C4-2B (cell line): ENCODE results near the gene UGT1A9.

Experiments
- H3K27ac ChIP-seq: fragments of 450-650 bp; 2 replicates; pipeline ENCODE4 v1.5.1; 2017
- ZFX ChIP-seq: fragments of 450-650 bp; IDR thresholded peaks from 2 replicates; pipeline ENCODE4 v1.6.1; 2017
- TF ChIP-seq, protein P1 (sequence below): fragments of 450-650 bp; conservative IDR thresholded peaks from 2 replicates; pipeline ENCODE4 v1.5.1; 2017; ENCODE audit warnings: mild to moderate bottlenecking

The UGT1A9 gene

DNA sequence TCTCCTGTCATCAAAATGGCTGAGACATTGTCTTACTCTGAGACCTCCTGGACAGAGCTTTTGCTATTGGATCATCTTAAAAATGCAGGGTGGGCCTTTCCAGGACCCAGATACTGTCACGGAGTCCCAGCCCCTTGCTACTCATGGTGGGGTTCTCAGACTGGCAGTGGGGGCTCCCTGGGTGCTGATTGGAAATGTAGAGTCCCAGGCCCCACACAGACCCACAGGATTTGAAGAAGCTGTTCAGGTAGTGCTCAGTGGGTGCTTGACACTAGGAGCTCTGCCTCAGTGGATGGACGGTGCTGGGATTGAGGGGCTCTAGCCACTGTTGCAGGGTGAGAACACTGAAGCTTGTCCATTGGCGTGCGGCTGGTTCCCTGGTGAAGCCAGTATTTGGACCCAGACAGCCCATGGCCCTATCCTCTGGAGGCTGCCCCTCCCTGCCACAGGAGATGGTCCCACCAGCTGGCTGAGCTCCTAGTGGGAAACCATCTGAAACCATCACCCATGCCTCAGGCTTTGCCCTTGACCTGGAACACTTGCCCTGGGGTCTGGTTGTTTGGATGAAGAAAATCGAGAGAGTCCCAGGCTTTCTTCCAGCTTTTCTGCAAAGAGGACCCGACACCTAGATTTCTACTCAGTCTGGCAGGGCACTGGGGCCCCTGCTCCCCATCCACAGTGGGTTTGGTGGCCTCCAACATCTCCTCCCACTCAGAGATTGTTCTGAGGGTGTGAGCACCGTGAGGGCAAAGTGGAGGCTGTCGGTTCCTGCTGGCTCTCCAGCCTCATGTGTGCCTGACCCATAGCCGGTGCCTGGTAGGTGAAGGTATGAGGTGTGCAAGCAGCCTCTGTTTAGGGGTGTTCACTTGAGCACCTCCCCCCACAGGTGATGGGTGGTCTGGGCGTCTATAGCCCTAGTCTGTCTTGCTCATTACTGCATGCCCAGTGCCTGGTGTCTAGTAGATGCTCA, 136.6 kb downstream of the UGT1A9 start:
- H3K27ac ChIP-seq = no peak overlapping the region
- no peak for TF ChIP-seq ZFX
- TF ChIP-seq, protein P1, sequence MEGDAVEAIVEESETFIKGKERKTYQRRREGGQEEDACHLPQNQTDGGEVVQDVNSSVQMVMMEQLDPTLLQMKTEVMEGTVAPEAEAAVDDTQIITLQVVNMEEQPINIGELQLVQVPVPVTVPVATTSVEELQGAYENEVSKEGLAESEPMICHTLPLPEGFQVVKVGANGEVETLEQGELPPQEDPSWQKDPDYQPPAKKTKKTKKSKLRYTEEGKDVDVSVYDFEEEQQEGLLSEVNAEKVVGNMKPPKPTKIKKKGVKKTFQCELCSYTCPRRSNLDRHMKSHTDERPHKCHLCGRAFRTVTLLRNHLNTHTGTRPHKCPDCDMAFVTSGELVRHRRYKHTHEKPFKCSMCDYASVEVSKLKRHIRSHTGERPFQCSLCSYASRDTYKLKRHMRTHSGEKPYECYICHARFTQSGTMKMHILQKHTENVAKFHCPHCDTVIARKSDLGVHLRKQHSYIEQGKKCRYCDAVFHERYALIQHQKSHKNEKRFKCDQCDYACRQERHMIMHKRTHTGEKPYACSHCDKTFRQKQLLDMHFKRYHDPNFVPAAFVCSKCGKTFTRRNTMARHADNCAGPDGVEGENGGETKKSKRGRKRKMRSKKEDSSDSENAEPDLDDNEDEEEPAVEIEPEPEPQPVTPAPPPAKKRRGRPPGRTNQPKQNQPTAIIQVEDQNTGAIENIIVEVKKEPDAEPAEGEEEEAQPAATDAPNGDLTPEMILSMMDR = no peak

DNA sequence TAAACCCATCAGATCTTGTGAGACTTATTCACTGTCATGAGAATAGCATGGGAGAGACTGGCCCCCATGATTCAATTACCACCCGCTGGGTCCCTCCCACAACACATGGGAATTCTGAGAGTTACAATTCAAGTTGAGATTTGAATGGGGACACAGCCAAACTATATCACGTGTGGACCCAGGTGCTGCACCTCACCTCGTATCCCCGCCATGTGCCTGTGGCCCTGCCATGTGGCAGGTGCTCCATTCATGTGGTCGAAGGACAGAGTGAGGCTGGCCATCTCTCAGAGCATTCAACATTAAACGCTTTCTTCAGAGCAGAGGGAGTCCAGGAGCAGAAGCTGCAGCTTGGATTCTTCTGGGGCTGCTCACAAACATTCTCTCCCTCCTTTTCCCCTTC, 138.7 kb downstream of the UGT1A9 start:
- no peak for TF ChIP-seq ZFX
- TF ChIP-seq, protein P1 = no peak
- H3K27ac ChIP-seq = no peak overlapping the region

DNA sequence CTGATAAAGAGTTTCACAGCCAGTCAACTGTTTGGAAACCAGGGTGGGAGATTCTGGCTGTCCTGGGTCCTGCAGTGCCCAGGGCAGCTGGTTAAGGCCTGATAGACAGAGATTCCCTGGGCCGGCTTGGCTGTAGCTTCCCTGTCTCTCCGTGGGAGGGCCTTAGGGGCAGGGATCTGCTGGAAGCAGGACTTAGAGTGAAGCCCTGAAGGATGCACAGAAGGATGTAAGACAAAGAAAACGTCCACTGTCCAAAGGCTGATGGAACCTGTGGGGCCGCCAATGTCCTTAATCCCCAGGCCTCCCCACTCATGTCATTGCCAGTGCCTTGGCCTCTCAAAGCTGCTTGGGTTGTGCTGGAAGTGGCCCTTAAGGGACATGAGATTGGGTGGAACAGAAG, 139.4 kb downstream of the UGT1A9 start:
- TF ChIP-seq ZFX = no peak
- H3K27ac ChIP-seq = no peak overlapping the region

DNA sequence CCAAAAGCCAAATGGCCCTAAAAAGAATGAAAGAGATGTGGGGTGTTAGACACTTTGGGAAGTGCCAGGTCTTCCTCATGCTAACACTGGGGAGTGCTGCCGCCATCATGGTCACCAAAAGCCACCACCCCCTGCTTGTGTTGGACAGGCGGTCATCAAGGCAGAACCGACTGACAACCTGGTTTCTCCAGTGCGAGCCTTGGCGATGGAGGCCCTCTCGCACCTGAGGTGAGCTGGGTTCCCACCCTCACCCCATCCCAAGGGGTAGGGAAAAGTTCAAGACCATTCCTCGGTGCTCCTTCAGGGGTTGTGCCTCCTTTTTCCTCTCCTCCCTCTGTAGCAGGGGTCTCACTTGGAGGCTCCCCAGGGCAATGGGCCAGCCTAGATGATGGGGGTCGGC, 140.0 kb downstream of the UGT1A9 start:
- no peak overlapping the region for H3K27ac ChIP-seq

DNA sequence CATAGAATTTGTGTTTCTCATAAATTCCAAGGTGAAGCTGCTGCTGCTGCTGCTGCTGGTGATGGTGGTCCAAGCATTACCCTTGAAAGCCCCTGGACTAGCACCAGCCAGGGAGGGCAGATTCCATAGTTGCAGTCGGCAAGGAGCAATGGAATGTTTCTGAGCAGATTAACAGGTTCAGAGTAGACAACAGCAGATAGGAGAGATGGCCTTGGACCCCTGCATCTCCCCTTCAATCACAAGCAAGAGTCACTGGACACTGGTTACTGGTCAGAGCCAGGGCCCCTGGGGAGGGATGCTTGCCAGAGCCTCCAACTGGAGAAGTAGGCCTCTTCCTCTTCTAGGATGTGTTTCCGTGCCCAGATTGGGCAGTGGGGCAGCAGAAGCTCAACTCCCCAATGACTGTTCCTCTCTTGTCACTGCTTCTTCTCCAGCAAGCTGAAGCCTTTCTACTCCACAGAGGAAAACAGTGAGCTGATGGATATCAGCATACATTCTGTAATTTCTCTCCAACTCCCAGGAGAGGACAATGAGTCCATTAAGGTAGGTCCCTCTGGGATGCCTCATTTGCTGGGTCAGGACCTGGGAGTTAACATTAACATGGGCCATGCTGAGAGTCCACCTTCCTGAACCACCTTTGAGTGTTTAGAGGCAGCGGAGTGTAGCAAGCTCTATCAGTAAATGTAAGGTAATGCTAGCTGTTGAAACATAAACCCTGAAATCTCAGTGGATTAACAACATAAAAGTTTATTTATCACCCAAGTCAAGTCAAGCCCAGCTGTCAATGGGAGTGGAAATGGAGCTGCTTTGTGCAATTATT, 141.7 kb downstream of the UGT1A9 start:
- TF ChIP-seq, protein P1 = no peak
- TF ChIP-seq ZFX = no peak
- no peak overlapping the region for H3K27ac ChIP-seq

More for the DNA sequence above, 140.0 kb downstream of the UGT1A9 start:
- TF ChIP-seq, protein P1 = no peak
- no peak for TF ChIP-seq ZFX

DNA sequence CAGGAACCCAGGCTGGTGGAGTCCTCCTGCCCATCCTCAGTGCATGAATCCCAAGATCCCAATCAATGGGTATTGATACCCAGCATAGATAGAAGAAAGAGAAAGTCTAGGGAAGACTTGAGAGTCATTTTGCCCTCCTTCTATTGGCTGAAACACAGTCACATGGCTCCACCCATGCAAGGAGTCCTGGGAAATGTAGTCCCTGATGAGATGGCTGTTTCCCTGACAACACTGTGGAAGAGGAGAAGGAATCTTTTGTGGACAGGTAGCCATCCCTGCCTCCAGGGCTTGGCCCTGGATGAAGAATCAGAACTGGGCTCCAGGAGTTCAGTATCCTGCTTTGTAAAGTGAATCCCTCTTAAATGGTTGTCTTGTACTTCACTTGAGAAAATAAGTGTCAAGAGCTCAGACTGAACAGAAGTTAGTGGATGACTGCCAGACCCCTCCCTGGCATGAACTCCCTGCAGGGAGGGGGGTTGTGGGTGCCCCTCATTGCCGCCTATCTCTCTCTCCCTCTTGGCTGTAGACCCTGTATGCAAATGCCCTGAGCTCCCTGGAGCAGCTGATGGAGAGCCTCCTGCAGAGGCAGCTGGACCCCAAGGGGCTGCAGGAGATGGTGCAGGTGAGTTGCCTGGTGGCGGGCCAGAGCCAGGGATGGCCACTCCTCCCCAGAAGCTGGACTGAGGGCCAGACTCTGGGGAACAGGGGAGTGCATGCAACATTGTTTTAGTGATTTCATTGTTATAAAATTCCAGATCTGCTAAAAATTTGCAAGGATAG, 142.5 kb downstream of the UGT1A9 start:
- TF ChIP-seq ZFX = no peak
- TF ChIP-seq, protein P1 = no peak
- H3K27ac ChIP-seq = no peak overlapping the region

DNA sequence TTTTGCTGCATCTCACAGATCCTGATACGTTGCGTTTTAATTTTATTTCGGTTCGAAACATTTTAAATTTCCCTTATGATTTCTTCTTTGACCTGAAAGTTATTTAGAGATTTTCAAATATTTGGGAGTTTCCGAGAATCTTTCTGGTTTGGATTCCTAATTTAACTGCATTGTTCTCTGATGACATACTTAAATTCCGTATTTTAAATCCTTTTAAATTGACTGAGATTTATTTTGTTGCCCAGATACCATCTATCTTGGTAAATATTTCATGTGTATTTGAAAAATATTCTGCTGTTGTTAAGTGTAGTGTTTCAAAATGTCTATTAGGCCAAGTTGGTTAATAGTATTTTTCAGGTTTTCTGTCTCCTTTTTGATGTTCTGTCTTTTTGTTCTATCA, 144.2 kb downstream of the UGT1A9 start:
- no peak for TF ChIP-seq ZFX
- TF ChIP-seq, protein P1 = no peak
- no peak overlapping the region for H3K27ac ChIP-seq
